ENCODE data around the gene REEP6. TPM values are rescaled to one million over a fixed set of nuclear protein-coding genes. Genes with fewer than 3 reads are reported as not detected.

REEP6 gene
- total RNA-seq, 4 donors from 2014 or later: 4.2 to 8.5 (median 5.9) TPM

DNA sequence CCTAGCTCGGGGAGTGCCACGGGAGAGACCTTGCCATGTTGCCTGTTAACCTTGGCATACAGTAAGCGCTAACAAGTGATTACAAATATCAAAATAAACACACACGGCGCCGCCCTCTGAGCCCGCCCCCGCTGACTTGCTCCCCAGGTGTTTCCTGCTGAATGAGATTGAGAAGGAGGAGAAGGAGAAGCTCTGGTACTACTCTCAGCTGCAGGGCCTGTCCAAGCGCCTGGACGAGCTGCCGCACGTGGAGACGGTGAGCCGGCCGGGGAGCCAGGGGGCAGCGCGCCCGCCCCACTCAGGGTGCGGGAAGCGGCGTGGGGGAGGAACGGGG is 36.0 kb upstream of the REEP6 start:
- TF ChIP-seq, protein P1, sequence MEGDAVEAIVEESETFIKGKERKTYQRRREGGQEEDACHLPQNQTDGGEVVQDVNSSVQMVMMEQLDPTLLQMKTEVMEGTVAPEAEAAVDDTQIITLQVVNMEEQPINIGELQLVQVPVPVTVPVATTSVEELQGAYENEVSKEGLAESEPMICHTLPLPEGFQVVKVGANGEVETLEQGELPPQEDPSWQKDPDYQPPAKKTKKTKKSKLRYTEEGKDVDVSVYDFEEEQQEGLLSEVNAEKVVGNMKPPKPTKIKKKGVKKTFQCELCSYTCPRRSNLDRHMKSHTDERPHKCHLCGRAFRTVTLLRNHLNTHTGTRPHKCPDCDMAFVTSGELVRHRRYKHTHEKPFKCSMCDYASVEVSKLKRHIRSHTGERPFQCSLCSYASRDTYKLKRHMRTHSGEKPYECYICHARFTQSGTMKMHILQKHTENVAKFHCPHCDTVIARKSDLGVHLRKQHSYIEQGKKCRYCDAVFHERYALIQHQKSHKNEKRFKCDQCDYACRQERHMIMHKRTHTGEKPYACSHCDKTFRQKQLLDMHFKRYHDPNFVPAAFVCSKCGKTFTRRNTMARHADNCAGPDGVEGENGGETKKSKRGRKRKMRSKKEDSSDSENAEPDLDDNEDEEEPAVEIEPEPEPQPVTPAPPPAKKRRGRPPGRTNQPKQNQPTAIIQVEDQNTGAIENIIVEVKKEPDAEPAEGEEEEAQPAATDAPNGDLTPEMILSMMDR (IDR thresholded peaks at IDR 0.05): no peak
- no peak for TF ChIP-seq POLR2A (IDR thresholded peaks at IDR 0.05)
- Histone ChIP-seq H3K4me3 (replicated peaks in 1 of 3) (no peak overlapping the region), H3K27ac (no peak overlapping the region), H3K27me3 (peaks cover 25% of the 10 kb centered on the region), H3K9me3 (no peaks in the 10 kb centered on the region), H3K4me1 (peaks cover 5 to 18% of the 10 kb centered on the region in 2 donors), H3K36me3 (no peaks in the 10 kb centered on the region)
- intact Hi-C loops (cut with DNase I): no loop called here
- WGBS, 2 donors: 14 to 20% methylated on average over 8 to 22 of the region's 22 CpGs
- no peak for DNase-seq

DNA sequence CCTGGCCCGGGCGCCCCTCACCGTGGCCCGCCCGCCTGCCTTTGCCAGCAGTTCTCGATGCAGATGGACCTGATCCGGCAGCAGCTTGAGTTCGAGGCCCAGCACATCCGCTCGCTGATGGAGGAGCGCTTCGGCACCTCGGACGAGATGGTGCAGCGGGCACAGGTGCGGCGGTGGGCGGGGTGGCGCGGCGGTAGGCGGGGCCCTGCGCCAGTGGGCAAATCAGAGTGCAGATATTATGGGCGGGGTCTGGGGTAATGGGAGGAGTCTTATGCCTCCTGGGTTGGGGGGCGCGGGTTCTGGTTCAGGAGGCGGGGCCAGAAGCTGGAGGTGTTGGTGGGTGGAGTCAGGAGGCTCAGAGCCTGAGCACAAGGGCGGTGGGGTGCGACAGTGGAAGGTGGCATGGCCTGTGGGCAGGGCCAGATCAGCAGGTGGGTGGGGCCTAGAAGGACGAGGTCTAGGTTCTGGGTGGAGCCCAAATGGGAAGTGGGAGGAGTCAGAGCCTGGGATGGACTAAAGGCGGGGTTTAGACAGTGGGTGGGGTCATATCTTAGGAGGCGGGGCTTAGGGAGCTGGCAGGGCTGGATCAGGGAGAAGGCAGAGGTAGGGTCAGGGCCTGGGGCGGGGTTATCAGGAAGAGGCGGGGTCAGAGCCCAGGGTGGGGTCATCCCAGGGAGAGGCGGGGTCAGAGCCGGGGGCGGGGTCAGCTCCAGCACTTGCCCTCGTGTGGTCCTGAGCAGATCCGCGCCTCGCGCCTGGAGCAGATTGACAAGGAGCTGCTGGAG is 35.5 kb upstream of the REEP6 start:
- intact Hi-C loops (cut with DNase I): no loop called here
- 5 to 10% methylated on average over 28 to 32 of the region's 42 CpGs for WGBS, 2 donors
- peaks cover 5 to 18% of the 10 kb centered on the region in 2 donors for H3K4me1 ChIP-seq

DNA sequence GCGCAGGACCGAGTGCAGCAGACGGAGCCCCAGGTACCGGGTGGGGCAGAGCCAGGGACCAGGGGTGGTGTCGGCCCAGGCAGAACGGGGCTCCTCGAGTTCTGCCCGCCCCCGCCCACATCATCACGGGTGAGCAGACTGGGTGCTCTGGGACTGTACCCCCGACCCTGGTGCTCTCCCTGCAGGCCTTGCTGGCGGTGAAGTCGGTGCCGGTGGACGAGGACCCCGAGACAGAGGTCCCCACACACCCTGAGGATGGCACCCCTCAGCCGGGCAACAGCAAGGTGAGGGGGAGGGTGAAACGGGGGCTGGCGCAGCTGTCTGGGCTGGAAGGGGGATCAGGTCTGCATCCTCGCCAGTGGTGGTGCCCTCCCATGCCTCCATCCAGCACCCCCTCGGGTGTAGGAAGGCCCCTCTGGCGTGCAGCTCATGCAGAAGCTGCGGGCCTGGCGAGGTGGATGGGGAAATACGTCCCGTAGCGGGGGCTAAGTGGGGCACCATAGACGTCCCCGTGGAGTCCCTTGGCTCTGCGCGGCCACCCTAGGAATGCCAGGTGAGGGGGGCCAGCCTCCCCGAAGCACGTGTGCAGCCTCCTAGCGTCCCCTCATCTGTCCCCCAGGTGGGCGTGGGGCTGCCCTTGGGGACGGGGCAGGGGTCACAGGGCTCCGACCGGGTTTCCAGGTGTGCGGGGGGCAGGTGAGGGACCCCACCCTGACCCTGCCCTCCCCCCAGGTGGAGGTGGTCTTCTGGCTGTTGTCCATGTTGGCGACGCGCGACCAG is 34.7 kb upstream of the REEP6 start:
- WGBS, 2 donors: 44 to 53% methylated on average over 18 to 27 of the region's 43 CpGs
- Histone ChIP-seq H3K9me3 (no peaks in the 10 kb centered on the region), H3K4me3 (replicated peaks in 1 of 3) (no peak overlapping the region), H3K36me3 (no peaks in the 10 kb centered on the region), H3K27ac (no peak overlapping the region), H3K4me1 (peaks cover 5 to 18% of the 10 kb centered on the region in 2 donors), H3K27me3 (peaks cover 16% of the 10 kb centered on the region)
- no peak for DNase-seq
- no peak for TF ChIP-seq POLR2A (IDR thresholded peaks at IDR 0.05)
- TF ChIP-seq, protein P1 (IDR thresholded peaks at IDR 0.05): no peak
- intact Hi-C loops (cut with DNase I): no loop called here

More for the DNA sequence above, 35.5 kb upstream of the REEP6 start:
- H3K27ac ChIP-seq: no peak overlapping the region
- no peak for DNase-seq
- H3K27me3 ChIP-seq: peaks cover 19% of the 10 kb centered on the region
- no peaks in the 10 kb centered on the region for H3K9me3 ChIP-seq
- TF ChIP-seq, protein P1 (IDR thresholded peaks at IDR 0.05): no peak
- no peak for TF ChIP-seq POLR2A (IDR thresholded peaks at IDR 0.05)
- H3K4me3 ChIP-seq (replicated peaks in 1 of 3): no peak overlapping the region
- H3K36me3 ChIP-seq: no peaks in the 10 kb centered on the region

DNA sequence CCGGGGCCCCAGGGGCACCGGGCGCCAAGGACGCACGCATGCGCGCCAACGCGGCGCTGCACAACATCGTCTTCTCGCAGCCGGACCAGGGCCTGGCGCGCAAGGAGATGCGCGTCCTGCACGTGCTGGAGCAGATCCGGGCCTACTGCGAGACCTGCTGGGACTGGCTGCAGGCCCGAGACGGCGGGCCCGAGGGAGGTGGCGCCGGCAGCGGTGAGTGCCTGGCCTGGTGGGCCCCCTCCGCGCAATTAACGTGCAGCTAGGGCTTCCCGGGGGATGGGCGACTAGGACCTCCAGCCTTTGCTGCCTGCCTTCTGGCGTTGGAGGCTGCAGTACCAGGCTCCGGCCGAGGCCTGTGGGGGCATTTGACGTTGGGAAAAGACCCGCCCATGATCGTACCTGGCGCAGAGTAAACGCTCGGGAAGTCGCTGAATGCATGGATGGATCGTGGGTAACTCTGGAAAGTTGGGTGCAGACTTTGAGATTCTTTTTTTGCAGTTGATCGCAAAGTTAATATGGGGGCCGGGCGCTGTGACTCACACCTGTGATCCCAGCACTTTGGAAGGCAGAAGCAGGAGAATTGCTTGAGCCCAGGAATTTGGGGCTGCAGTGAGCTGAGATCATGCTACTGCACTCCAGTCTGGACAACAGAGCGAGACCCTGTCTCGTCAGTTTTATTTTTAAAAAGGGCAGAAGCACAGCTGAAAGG is 33.8 kb upstream of the REEP6 start:
- Histone ChIP-seq H3K4me1 (peaks cover 5 to 18% of the 10 kb centered on the region in 2 donors), H3K36me3 (no peaks in the 10 kb centered on the region), H3K27me3 (peaks cover 8% of the 10 kb centered on the region), H3K27ac (no peak overlapping the region), H3K4me3 (replicated peaks in 1 of 3) (no peak overlapping the region), H3K9me3 (no peaks in the 10 kb centered on the region)
- WGBS, 2 donors: 21 to 22% methylated on average over 14 to 20 of the region's 48 CpGs
- DNase-seq: no peak
- intact Hi-C loops (cut with DNase I): no loop called here
- TF ChIP-seq, protein P1 (IDR thresholded peaks at IDR 0.05): no peak
- TF ChIP-seq POLR2A (IDR thresholded peaks at IDR 0.05): no peak

Measured in thyroid gland (tissue), 4 donors.